ENCODE data around the gene SLC25A19.

The SLC25A19 gene

DNA sequence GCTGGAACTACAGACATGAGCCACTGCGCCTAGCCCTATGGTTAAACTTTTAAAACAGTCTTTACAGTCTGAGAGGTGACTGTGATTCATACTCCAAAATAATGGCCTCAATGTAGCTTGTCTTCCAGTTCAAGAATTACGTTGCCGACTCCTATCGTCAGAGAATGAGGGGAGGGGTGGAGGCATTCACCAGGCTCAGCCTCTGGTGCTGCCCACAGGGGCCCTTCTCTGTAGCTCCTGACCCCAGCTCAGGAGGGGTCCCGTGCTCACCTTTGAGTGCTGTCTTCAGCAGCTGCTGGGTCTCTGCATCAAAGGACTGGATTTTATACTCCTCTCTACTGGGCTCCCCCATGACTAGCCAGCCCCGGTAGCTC is 19.4 kb downstream of the SLC25A19 start:
- no peak for DNase-seq (ENCODE audit: low read depth)

DNA sequence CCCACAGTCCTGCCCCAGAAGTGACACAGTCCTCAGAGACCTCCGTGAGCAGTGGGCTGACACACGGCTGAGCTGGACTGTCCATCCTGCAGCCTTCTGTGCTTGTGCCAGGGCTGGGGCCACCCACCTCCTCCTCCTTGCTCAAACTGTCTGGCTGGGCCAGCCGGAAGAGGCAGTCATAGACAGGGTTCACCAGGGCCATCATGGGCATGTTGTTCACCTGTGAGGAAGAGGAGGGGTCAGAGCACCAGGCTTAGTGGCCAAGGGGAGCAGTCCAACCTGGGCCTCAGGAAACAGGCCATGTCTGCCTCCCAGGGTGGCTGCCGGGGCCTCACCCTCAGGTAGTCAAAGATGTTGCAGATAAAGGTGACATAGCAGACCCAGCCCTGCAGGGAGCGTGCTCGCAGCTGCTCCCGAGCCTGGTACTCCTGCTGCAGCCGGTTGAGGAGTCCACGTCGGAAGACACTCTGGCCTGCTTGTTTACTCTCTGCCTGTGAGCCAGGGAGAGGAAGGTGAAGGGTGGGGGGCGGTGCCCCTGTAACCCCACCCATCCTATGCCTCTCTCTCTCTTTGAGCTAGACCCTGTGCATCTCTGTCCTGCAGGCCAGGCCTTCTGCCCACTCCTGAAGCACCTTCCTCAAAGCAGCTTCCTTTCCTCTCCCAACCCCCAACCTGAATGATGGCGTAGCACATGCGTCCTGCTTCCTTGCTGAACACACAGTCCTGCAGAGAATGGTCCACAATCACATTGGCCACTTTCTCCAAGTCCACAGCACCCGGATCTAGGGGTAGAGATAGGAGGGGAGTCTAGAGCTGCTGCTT is 21.6 kb downstream of the SLC25A19 start:
- TF ChIP-seq, protein P1, sequence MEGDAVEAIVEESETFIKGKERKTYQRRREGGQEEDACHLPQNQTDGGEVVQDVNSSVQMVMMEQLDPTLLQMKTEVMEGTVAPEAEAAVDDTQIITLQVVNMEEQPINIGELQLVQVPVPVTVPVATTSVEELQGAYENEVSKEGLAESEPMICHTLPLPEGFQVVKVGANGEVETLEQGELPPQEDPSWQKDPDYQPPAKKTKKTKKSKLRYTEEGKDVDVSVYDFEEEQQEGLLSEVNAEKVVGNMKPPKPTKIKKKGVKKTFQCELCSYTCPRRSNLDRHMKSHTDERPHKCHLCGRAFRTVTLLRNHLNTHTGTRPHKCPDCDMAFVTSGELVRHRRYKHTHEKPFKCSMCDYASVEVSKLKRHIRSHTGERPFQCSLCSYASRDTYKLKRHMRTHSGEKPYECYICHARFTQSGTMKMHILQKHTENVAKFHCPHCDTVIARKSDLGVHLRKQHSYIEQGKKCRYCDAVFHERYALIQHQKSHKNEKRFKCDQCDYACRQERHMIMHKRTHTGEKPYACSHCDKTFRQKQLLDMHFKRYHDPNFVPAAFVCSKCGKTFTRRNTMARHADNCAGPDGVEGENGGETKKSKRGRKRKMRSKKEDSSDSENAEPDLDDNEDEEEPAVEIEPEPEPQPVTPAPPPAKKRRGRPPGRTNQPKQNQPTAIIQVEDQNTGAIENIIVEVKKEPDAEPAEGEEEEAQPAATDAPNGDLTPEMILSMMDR (conservative IDR thresholded peaks at IDR 0.05; ENCODE audit: control insufficient read depth, insufficient read depth, low read depth, low read length), result no peak
- no peak overlapping the region for H3K4me3 ChIP-seq (ENCODE audit: control insufficient read depth, low read depth, low read length)
- no peak for DNase-seq (ENCODE audit: low read depth)

More for the DNA sequence above, 19.4 kb downstream of the SLC25A19 start:
- peak overlapping the region; percentile 79 for H3K4me3 ChIP-seq (ENCODE audit: control insufficient read depth, low read depth, low read length)
- TF ChIP-seq, protein P1 (conservative IDR thresholded peaks at IDR 0.05; ENCODE audit: control insufficient read depth, insufficient read depth, low read depth, low read length), result no peak

DNA sequence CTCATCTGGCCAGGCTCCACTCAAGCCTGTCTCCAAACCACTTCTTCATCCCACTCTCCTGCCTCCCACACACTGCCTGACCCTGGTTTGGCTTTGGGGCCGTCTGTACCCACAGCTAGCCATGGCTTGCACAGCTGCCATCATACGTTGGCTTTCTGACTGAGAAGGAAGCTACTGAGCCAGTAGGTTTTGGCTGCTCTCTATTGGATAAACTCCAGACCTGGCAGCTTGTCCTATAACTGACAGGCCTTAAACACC is 22.2 kb downstream of the SLC25A19 start:
- DNase-seq (ENCODE audit: low read depth), result no peak
- TF ChIP-seq, protein P1 (conservative IDR thresholded peaks at IDR 0.05; ENCODE audit: control insufficient read depth, insufficient read depth, low read depth, low read length), result no peak
- H3K4me3 ChIP-seq (ENCODE audit: control insufficient read depth, low read depth, low read length), result no peak overlapping the region

DNA sequence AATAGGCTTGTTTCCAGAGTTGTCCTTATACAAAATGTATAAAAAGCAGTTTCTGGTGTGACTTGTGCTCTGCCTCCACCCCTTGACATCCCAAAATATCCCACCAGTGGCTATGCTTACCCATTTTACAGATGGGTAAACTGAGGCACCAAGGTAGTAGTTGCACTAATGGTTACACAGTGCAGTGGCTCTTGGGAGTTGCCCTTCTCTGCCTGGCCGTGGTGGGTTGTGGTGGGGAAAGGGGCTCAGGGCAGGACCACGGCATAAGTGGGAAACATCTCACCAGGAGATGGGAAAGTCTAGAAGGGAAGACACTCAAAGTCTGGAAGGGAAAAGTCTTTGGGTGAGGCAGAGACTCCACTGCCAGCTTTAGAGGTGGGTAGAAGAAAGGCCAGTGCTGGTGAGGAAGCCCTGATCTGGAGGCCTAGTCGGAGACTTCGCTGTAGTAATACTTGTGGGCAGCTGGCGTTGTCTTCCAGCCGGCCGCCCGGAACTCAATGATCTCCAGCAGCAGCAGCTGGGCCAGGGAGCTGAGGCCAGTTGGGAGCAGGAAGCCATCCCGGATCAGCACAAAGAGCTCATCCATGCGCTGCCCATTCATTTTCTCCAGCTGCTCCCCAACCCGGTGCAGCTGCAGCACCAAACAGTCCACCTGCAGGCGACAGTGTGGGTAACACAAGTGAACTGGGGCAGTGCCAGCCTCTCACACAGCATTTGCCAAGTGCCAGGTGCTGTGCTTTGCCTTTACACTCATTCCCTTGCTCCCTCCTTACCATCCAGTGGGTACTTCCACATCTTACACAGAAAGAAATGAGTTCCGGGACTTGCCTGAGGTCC is 22.7 kb downstream of the SLC25A19 start:
- TF ChIP-seq, protein P1 (conservative IDR thresholded peaks at IDR 0.05; ENCODE audit: control insufficient read depth, insufficient read depth, low read depth, low read length), result no peak
- no peak overlapping the region for H3K4me3 ChIP-seq (ENCODE audit: control insufficient read depth, low read depth, low read length)
- no peak for DNase-seq (ENCODE audit: low read depth)

DNA sequence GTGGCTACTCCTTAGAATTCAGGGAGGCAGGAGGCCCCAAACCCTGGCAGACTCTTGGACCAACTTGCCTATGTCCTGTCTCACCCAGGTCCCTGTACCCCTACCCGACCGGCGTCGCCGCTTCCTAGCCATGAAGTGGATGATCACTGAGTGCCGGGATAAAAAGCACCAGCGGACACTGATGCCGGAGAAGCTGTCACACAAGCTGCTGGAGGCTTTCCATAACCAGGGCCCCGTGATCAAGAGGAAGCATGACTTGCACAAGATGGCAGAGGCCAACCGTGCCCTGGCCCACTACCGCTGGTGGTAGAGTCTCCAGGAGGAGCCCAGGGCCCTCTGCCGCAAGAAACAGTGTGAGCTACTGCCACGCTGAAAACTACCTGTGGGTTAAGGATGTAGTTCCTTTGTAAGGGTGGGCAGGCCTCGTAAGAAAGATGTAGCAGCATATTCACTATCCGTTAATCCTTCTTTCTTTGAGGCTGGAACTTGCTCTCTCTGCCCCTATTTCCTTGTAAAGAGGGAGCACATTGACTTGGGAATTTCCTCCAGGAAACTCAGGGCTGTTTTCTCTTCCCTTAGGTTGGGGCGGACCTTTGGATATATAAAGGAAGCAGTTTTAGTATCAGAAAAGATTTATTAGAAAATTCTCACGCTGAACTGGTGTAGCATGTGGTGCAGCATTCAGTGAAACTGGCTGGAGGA is 23.5 kb downstream of the SLC25A19 start:
- no peak overlapping the region for H3K4me3 ChIP-seq (ENCODE audit: control insufficient read depth, low read depth, low read length)

DNA sequence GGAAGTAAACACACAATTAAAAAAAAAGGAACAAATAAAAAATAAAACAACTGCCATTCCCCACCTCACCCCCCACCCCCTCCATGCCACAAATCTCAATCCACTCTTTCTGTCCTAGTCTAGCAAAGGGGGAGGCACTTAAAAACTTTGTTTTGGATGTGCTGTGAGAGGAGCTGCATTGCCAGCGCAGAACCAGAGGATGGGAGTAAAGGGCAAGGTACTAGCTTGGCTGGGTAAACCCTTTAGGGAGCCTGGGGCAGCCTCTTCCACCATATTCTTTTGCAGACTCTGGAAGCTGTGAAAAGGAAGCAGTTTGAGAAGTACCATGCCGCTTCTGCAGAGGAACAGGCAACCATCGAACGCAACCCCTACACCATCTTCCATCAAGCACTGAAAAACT is 26.2 kb downstream of the SLC25A19 start:
- DNase-seq (ENCODE audit: low read depth), result no peak
- H3K4me3 ChIP-seq (ENCODE audit: control insufficient read depth, low read depth, low read length), result no peak overlapping the region
- TF ChIP-seq, protein P1 (conservative IDR thresholded peaks at IDR 0.05; ENCODE audit: control insufficient read depth, insufficient read depth, low read depth, low read length), result no peak

More for the DNA sequence above, 23.5 kb downstream of the SLC25A19 start:
- TF ChIP-seq, protein P1 (conservative IDR thresholded peaks at IDR 0.05; ENCODE audit: control insufficient read depth, insufficient read depth, low read depth, low read length), result no peak
- DNase-seq (ENCODE audit: low read depth), result no peak

All from fibroblast of mammary gland (primary cell).